K562 (cell line): ENCODE measurements around the gene PNLIPRP2. TPM values are rescaled to one million over a fixed set of nuclear protein-coding genes. Genes with fewer than 3 reads are reported as not detected.

Experiments used
- ATAC-seq: fragments of 200-7000 bp; cut with Tn5 transposase; 3 replicates; pipeline ENCODE4 v1.9.1; 2020; ENCODE audit warnings: moderate library complexity
- BruUV-seq: library from RNA; stranded (reverse); fragments of 400-500 nt; replicated peaks from 2 replicates; lab custom pipeline; 2021; lab: Mats Ljungman, UMichigan
- CTCF ChIA-PET: fragments of 300-600 bp; formaldehyde crosslinking; extraction: SDS; loops from one replicate; lab custom pipeline; 2021; ENCODE audit warnings: low intra/inter-chr PET ratio; lab: Yijun Ruan, JAX
- POLR2A ChIA-PET: fragments of 300-600, 350-650 bp; sonication (Branson Sonifier 250); formaldehyde crosslinking; extraction: SDS; loops from one replicate; lab custom pipeline; 2021; ENCODE audit warnings: antibody characterized with exemption, inconsistent platforms; lab: Yijun Ruan, JAX
- DNase-seq, 4 experiments: peaks; one replicate each; pipeline versions ENCODE4 v3.0.0 to v3.0.0-alpha.2; 2011 to 2018; ENCODE audit warnings: low spot score in 3 of 4, mixed read lengths in 3 of 4; ENCODE audit errors: extremely low read depth in 1 of 4
- FAIRE-seq: peaks from 2 replicates; lab custom pipeline; 2011; peaks lifted over from hg19 to GRCh38; lab: Jason Lieb, UNC
- H2AFZ ChIP-seq: 2 replicates; pipeline ENCODE4 v1.6.0; 2011; ENCODE audit warnings: low read depth, low read length, control low read depth, inconsistent platforms
- H3K27ac ChIP-seq: fragments of 200-600 bp; 3 replicates; pipeline ENCODE4 v1.8.0; 2011; ENCODE audit warnings: low read depth, mild to moderate bottlenecking, control low read depth, inconsistent platforms, low read length, moderate library complexity, mixed read lengths; ENCODE audit errors: extremely low read depth
- H3K27me3 ChIP-seq, 2 experiments: fragments of 300-600 bp in 1 of 2; 2 replicates in 1 of 2; 3 replicates in 1 of 2; pipeline versions ENCODE4 v1.6.0 to v1.8.0; 2011; ENCODE audit warnings: inconsistent platforms in 2 of 2, low read length in 2 of 2, mild to moderate bottlenecking in 1 of 2, mixed read lengths in 1 of 2, moderate library complexity in 1 of 2; ENCODE audit not compliant: control insufficient read depth in 2 of 2, insufficient read depth in 2 of 2
- H3K36me3 ChIP-seq: fragments of 300-600 bp; 3 replicates; pipeline ENCODE4 v1.8.0; 2011; ENCODE audit warnings: mild to moderate bottlenecking, low read length, inconsistent platforms; ENCODE audit not compliant: control insufficient read depth, insufficient read depth
- H3K4me1 ChIP-seq, 2 experiments: fragments of 200-600 bp in 1 of 2; replicated peaks in 1 of 2; 2 replicates in 1 of 2; 3 replicates in 1 of 2; pipeline versions ENCODE4 v1.5.1 to v1.8.0; 2011; ENCODE audit warnings: inconsistent platforms in 2 of 2, low read length in 2 of 2, mild to moderate bottlenecking in 1 of 2, mixed read lengths in 1 of 2, moderate library complexity in 1 of 2; ENCODE audit not compliant: control insufficient read depth in 2 of 2, insufficient read depth in 2 of 2
- H3K4me2 ChIP-seq: 2 replicates; pipeline ENCODE4 v1.6.1; 2011; ENCODE audit warnings: low read length, control low read depth, inconsistent platforms, mixed read lengths; ENCODE audit not compliant: insufficient read depth
- H3K4me3 ChIP-seq: fragments of 200-600 bp; sonication (generic), shearing (Covaris generic); 2 replicates; pipeline ENCODE4 v1.5.1; 2016; ENCODE audit warnings: control low read depth, inconsistent platforms
- H3K79me2 ChIP-seq: fragments of 200-600 bp; 3 replicates; pipeline ENCODE4 v1.8.0; 2011; ENCODE audit warnings: low read length, inconsistent platforms; ENCODE audit not compliant: control insufficient read depth, insufficient read depth
- H3K9ac ChIP-seq, 2 experiments: 2 replicates each; pipeline versions ENCODE4 v1.6.0 to v1.6.1; 2011; ENCODE audit warnings: low read depth in 2 of 2, low read length in 2 of 2, control low read depth in 1 of 2, inconsistent platforms in 1 of 2, mild to moderate bottlenecking in 1 of 2, mixed read lengths in 1 of 2; ENCODE audit not compliant: insufficient read depth in 1 of 2
- H3K9me1 ChIP-seq: one replicate; pipeline ENCODE4 v1.6.0; 2011; ENCODE audit warnings: inconsistent platforms, mild to moderate bottlenecking, low read length, moderate library complexity; ENCODE audit not compliant: control insufficient read depth, insufficient read depth
- H3K9me3 ChIP-seq: replicated peaks from 2 replicates; pipeline ENCODE4 v1.5.1; 2011; ENCODE audit warnings: low read depth, low read length, inconsistent platforms; ENCODE audit not compliant: control insufficient read depth, insufficient read depth
- H4K20me1 ChIP-seq: replicated peaks from 2 replicates; pipeline ENCODE4 v1.6.1; 2011; ENCODE audit warnings: low read length, inconsistent platforms, mixed read lengths; ENCODE audit not compliant: control insufficient read depth, insufficient read depth
- ADNP ChIP-seq: fragments of 200-800 bp; sonication (Bioruptor generic); IDR thresholded peaks from 2 replicates; pipeline ENCODE4 v1.6.1; 2016; ENCODE audit warnings: missing genetic modification characterization, missing compliant biosample characterization
- CBFA2T2 ChIP-seq: fragments of 450-650 bp; conservative IDR thresholded peaks from 2 replicates; pipeline ENCODE4 v1.6.1; 2017; ENCODE audit warnings: mild to moderate bottlenecking
- HDGF ChIP-seq: fragments of 450-650 bp; IDR thresholded peaks from 2 replicates; pipeline ENCODE4 v1.6.1; 2016
- HMG20A ChIP-seq: fragments of 450-650 bp; formaldehyde crosslinking; conservative IDR thresholded peaks from 2 replicates; pipeline ENCODE4 v1.4.0; 2020; ENCODE audit warnings: mild to moderate bottlenecking, mixed read lengths
- KLF6 ChIP-seq: fragments of 250-450 bp; sonication (Bioruptor Pico); IDR thresholded peaks from 2 replicates; pipeline ENCODE4 v1.4.0; 2020; ENCODE audit warnings: mild to moderate bottlenecking, moderate library complexity, borderline replicate concordance
- MAFG ChIP-seq: fragments of 450-650 bp; conservative IDR thresholded peaks from 2 replicates; pipeline ENCODE4 v1.6.1; 2016; ENCODE audit warnings: missing genetic modification characterization, missing compliant biosample characterization
- MCM7 ChIP-seq, 2 experiments: fragments of 450-650 bp; IDR thresholded peaks; 2 replicates each; pipeline ENCODE4 v1.6.1; 2016 to 2018
- TCFL5 ChIP-seq: fragments of 250-450 bp; sonication (Bioruptor Pico); conservative IDR thresholded peaks from 2 replicates; pipeline ENCODE4 v1.6.1; 2021; ENCODE audit warnings: mild to moderate bottlenecking, moderate library complexity, matching md5 sums
- ZNF121 ChIP-seq: sonication (generic); formaldehyde crosslinking; conservative IDR thresholded peaks from 2 replicates; pipeline ENCODE4 v1.8.0; 2022; ENCODE audit warnings: missing genetic modification reagents
- WGBS: fragments of 100-300 bp; shearing (Covaris generic); methylation state at CpG from one replicate; pipeline ENCODE4 v1.1.6; 2016; ENCODE audit warnings: low coverage, mixed read lengths; ENCODE audit not compliant: insufficient coverage; ENCODE audit errors: missing lambda C conversion rate; 5-methylcytosine and 5-hydroxymethylcytosine counted together
- in situ Hi-C: fragments of 300-500 bp; cut with MboI; formaldehyde crosslinking; loops from 4 replicates; pipeline ENCODE4 v1.15.0; 2018; ENCODE audit warnings: inconsistent platforms, mixed read lengths
- intact Hi-C: fragments of 100-400 bp; cut with micrococcal nuclease; formaldehyde crosslinking; loops from 2 replicates; pipeline ENCODE4 v1.14.2; 2022
- polyA plus RNA-seq, 8 experiments: library from polyadenylated mRNA; depleted of rRNA in 4 of 8; stranded (reverse) in 5 of 8; unstranded in 3 of 8; fragments of >200 nt; fragmentation: Nextera tagmentation in 2 of 8; fragmentation: Illumina TruSeq in 1 of 8; extraction: Ambion mirVana in 2 of 8; extraction: Trizol in 1 of 8; gene quantifications; 2 replicates each; pipeline versions ENCODE4 v1.2.1 to v1.2.3, GENCODE V29; 2011 to 2014; ENCODE audit warnings: inconsistent platforms in 1 of 8, missing spikeins in 1 of 8
- total RNA-seq, 7 experiments: library from RNA; depleted of rRNA in 6 of 7; stranded (reverse); fragments of >200 nt in 6 of 7; fragmentation: Illumina TruSeq in 2 of 7; extraction: Trizol in 2 of 7; gene quantifications; 2 replicates each; pipeline versions ENCODE4 v1.2.1 to v1.2.3, GENCODE V29; 2011 to 2021; ENCODE audit warnings: low replicate concordance in 1 of 7

The PNLIPRP2 gene
- total and polyA plus RNA-seq, 9 of the 15 experiments (the other 6 are each of a cell fraction or from before 2014, with no cell fraction given), result 0.38 TPM; not detected in 8

DNA sequence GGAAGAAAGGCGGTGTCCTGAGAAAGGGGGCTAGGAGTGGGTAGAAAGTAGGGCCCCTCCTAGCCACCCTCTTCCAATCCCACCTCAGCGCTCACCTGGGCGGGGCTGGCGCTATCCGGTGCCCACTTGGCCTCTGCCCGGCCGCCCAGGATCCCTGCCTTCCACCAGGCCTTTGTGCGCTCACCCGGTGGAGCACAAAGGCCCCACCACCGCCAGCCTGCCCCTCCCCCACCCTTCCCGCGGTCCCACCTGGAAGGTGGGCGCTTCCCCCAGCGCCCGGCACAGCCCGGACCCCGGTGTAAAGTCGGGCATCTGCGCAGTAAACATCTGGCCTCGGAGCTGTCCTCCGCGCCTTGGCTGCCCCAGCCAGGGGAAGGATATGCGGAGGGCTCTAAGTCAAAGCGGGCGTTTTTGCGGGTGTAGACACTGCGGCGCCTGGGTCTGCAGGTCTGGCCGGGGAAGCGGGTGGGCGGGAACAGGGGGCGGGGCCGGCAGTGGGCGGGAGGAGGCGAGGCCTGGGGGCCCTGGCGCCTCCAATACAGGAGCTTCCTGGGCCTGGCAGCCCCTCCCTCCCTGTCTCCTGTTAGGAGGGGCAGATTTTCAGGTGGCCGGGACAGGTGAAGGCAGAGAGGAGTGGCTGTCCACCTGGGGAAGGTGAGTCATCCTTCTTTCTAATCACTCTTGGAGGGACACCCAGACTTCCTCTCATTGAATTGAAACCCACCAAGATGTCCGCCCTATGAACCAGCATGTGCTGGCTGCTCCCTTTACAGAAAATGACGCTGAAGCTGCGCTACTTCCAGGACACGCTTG is 49.3 kb downstream of the PNLIPRP2 start:
- H4K20me1 ChIP-seq, result no peaks in the 10 kb centered on the region
- H3K4me2 ChIP-seq, result no peak overlapping the region
- H3K27me3 ChIP-seq, result peaks cover 0 to 24% of the 10 kb centered on the region in 2 experiments; a peak in 3 of 5 replicates
- no TSS peak for BruUV-seq
- no peak overlapping the region for H3K27ac ChIP-seq
- ATAC-seq (peak; percentile 84), FAIRE-seq (no peak), DNase-seq (peak; percentile 9 to 62 (median 52))
- WGBS, result 5% methylated on average over 11 of the region's 41 CpGs
- POLR2A ChIA-PET, result no interaction called here
- H3K4me3 ChIP-seq, result no peak overlapping the region
- peaks cover 0 to 6% of the 10 kb centered on the region in 2 experiments; a peak in 2 of 5 replicates for H3K4me1 ChIP-seq
- H3K9me1 ChIP-seq, result no peaks in the 10 kb centered on the region
- H3K9ac ChIP-seq, result no peak overlapping the region
- no peaks in the 10 kb centered on the region for H3K9me3 ChIP-seq
- no peaks in the 10 kb centered on the region for H3K79me2 ChIP-seq
- CTCF ChIA-PET, result no interaction called here
- no peak overlapping the region for H2AFZ ChIP-seq
- intact Hi-C loops, result no loop called here
- TF ChIP-seq CBFA2T2 (no peak), HMG20A (CRISPR knock-in tag) (no peak), TCFL5 (CRISPR knock-in tag) (no peak), MCM7 (IDR thresholded peaks at IDR 0.05) (no peak), HDGF (no peak)
- in situ Hi-C loops, result no loop called here
- no peaks in the 10 kb centered on the region for H3K36me3 ChIP-seq

DNA sequence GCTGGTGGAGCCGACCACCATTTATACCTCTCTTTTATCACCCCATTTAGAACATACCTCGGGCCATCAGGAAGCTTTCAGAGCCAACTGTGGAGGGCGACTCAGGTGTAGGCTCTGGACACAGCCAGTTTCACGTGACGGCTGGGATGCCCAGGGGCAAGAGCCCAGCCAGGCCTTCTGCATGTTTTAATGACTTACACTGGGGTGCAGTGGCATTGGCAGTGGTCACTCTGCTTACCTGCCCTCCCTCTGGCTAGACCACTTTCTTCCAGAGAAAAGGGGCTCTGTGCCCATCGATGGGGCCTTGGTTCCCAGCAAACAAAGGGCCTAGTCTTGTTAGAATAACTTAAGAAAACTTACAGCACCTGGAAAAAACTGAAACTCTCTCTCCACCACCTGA is 50.0 kb downstream of the PNLIPRP2 start:
- H3K4me2 ChIP-seq, result no peak overlapping the region
- no peaks in the 10 kb centered on the region for H3K36me3 ChIP-seq
- intact Hi-C loops, result no loop called here
- DNase-seq, result no peak
- ChIA-PET POLR2A (no interaction called here), CTCF (no interaction called here)
- no peaks in the 10 kb centered on the region for H3K79me2 ChIP-seq
- H3K4me3 ChIP-seq, result no peak overlapping the region
- BruUV-seq, result no TSS peak
- in situ Hi-C loops, result no loop called here
- H3K9ac ChIP-seq, result no peak overlapping the region
- no peaks in the 10 kb centered on the region for H3K9me3 ChIP-seq
- ATAC-seq, result no peak
- H4K20me1 ChIP-seq, result no peaks in the 10 kb centered on the region
- H3K27ac ChIP-seq, result no peak overlapping the region
- WGBS, result 2% methylated on average over 4 of the region's 6 CpGs
- H3K9me1 ChIP-seq, result no peaks in the 10 kb centered on the region
- peaks cover 0 to 6% of the 10 kb centered on the region in 2 experiments; a peak in 2 of 5 replicates for H3K4me1 ChIP-seq
- peaks cover 0 to 28% of the 10 kb centered on the region in 2 experiments; a peak in 3 of 5 replicates for H3K27me3 ChIP-seq
- no peak for FAIRE-seq
- H2AFZ ChIP-seq, result no peak overlapping the region
- TF ChIP-seq KLF6 (CRISPR knock-in tag) (no peak), ADNP (no peak), ZNF121 (CRISPR knock-in tag) (no peak), MAFG (no peak)
